GM23338 (cell line): ENCODE measurements around the gene NKAIN2. TPM values are rescaled to one million over a fixed set of nuclear protein-coding genes. Genes with fewer than 3 reads are reported as not detected.

Source experiments
- ATAC-seq: fragments of 200-7000 bp; cut with Tn5 transposase; 3 replicates; pipeline ENCODE4 v1.9.1; 2020
- DNase-seq: peaks from one replicate; pipeline ENCODE4 v3.0.0-alpha.2; 2015; ENCODE audit warnings: low spot score
- H2AFZ ChIP-seq: fragments of 200-600 bp; sonication (generic); 2 replicates; pipeline ENCODE4 v1.8.0; 2016; ENCODE audit warnings: antibody characterized with exemption, mild to moderate bottlenecking, moderate library complexity
- H3F3A ChIP-seq: fragments of 200-600 bp; sonication (generic); replicated peaks from 2 replicates; pipeline ENCODE4 v1.8.0; 2017; ENCODE audit warnings: antibody characterized with exemption, mixed run types, low read depth
- H3K27ac ChIP-seq: fragments of 200-600 bp; sonication (generic); 2 replicates; pipeline ENCODE4 v1.6.1; 2016; ENCODE audit warnings: low read depth
- H3K27me3 ChIP-seq: fragments of 200-600 bp; sonication (generic); 2 replicates; pipeline ENCODE4 v1.8.0; 2016; ENCODE audit warnings: mild to moderate bottlenecking, mixed run types, moderate library complexity; ENCODE audit not compliant: insufficient read depth
- H3K36me3 ChIP-seq: fragments of 200-600 bp; sonication (generic); 2 replicates; pipeline ENCODE4 v1.8.0; 2016; ENCODE audit warnings: mild to moderate bottlenecking; ENCODE audit not compliant: insufficient read depth
- H3K4me1 ChIP-seq: fragments of 200-600 bp; sonication (generic); 2 replicates; pipeline ENCODE4 v1.8.0; 2016; ENCODE audit warnings: mild to moderate bottlenecking, moderate library complexity; ENCODE audit not compliant: insufficient read depth
- H3K4me2 ChIP-seq: fragments of 200-600 bp; sonication (generic); 2 replicates; pipeline ENCODE4 v1.7.1; 2017; ENCODE audit warnings: mixed run types
- H3K4me3 ChIP-seq: fragments of 200-600 bp; sonication (generic); 2 replicates; pipeline ENCODE4 v1.6.1; 2016; ENCODE audit warnings: mixed run types
- H3K79me2 ChIP-seq: fragments of 200-600 bp; sonication (generic); replicated peaks from 2 replicates; pipeline ENCODE4 v1.8.0; 2017; ENCODE audit warnings: mild to moderate bottlenecking; ENCODE audit not compliant: insufficient read depth
- H3K9me2 ChIP-seq: fragments of 200-600 bp; sonication (generic); 2 replicates; pipeline ENCODE4 v1.8.0; 2017; ENCODE audit not compliant: insufficient read depth
- H4K20me1 ChIP-seq: fragments of 200-600 bp; sonication (generic); replicated peaks from 2 replicates; pipeline ENCODE4 v1.8.0; 2017; ENCODE audit warnings: mild to moderate bottlenecking; ENCODE audit not compliant: insufficient read depth
- H3K27ac Mint-ChIP-seq: 2 replicates; pipeline ENCODE4 v1.8.0; 2020; ENCODE audit warnings: inconsistent platforms, mild to moderate bottlenecking, moderate library complexity, mixed read lengths
- H3K27me3 Mint-ChIP-seq: 3 replicates; pipeline ENCODE4 v1.8.0; 2022; ENCODE audit warnings: low read depth, mild to moderate bottlenecking, moderate library complexity, mixed read lengths, inconsistent platforms; ENCODE audit not compliant: insufficient read depth, poor library complexity
- H3K36me3 Mint-ChIP-seq: 3 replicates; pipeline ENCODE4 v1.8.0; 2021; ENCODE audit warnings: low read depth, mild to moderate bottlenecking, inconsistent platforms, moderate library complexity, mixed read lengths
- H3K4me1 Mint-ChIP-seq: 3 replicates; pipeline ENCODE4 v1.8.0; 2020; ENCODE audit warnings: mild to moderate bottlenecking, inconsistent platforms, mixed read lengths
- H3K4me3 Mint-ChIP-seq: 3 replicates; pipeline ENCODE4 v1.8.0; 2021; ENCODE audit warnings: moderate library complexity, mild to moderate bottlenecking, inconsistent platforms, mixed read lengths
- H3K9me3 Mint-ChIP-seq: 3 replicates; pipeline ENCODE4 v1.8.0; 2020; ENCODE audit warnings: moderate library complexity, mild to moderate bottlenecking, inconsistent platforms, mixed read lengths
- CREB1 ChIP-seq: fragments of 250-450 bp; sonication (Bioruptor Pico); IDR thresholded peaks from 2 replicates; pipeline ENCODE4 v1.5.0; 2020; ENCODE audit warnings: low read depth, mild to moderate bottlenecking, moderate library complexity
- JUNB ChIP-seq: IDR thresholded peaks from one replicate; pipeline ENCODE4 v1.6.1; 2016; ENCODE audit warnings: antibody characterized with exemption; ENCODE audit not compliant: unreplicated experiment
- POLR2AphosphoS5 ChIP-seq: IDR thresholded peaks from 2 replicates; pipeline ENCODE4 v1.6.1; 2016; ENCODE audit warnings: antibody characterized with exemption, low read depth
- REST ChIP-seq: IDR thresholded peaks from one replicate; pipeline ENCODE4 v1.6.1; 2018; ENCODE audit warnings: antibody characterized with exemption; ENCODE audit not compliant: unreplicated experiment
- STAT1 ChIP-seq: IDR thresholded peaks from one replicate; pipeline ENCODE4 v1.6.1; 2016; ENCODE audit warnings: antibody characterized with exemption; ENCODE audit not compliant: unreplicated experiment
- ZNF114 ChIP-seq: fragments of 250-450 bp; sonication (Bioruptor Pico); IDR thresholded peaks from 2 replicates; pipeline ENCODE4 v1.5.0; 2020; ENCODE audit warnings: mild to moderate bottlenecking, moderate library complexity
- polyA plus RNA-seq: library from polyadenylated mRNA; unstranded; fragments of >200 nt; fragmentation: Nextera tagmentation; extraction: Ambion mirVana; gene quantifications from 2 replicates; pipeline ENCODE4 v1.2.1, GENCODE V29; 2016
- total RNA-seq: library from RNA; depleted of rRNA; stranded (reverse); fragments of >200 nt; shearing (Covaris generic); gene quantifications from 2 replicates; pipeline ENCODE4 v1.2.3, GENCODE V29; 2014
- TF ChIP-seq, protein P1 (sequence below), 2 experiments: fragments of 200-600 bp in 1 of 2; sonication (generic) in 1 of 2; conservative IDR thresholded peaks; 2 replicates each; pipeline versions ENCODE4 v1.5.1 to v1.6.1; 2016 to 2017; ENCODE audit warnings: antibody characterized with exemption in 2 of 2, low read depth in 2 of 2, mild to moderate bottlenecking in 2 of 2, moderate library complexity in 1 of 2
- TF ChIP-seq, protein P2 (sequence below): fragments of 250-450 bp; sonication (Bioruptor Pico); IDR thresholded peaks from 2 replicates; pipeline ENCODE4 v1.5.0; 2020; ENCODE audit warnings: mild to moderate bottlenecking, moderate library complexity
- TF ChIP-seq, protein P3 (sequence below): IDR thresholded peaks from 2 replicates; pipeline ENCODE4 v1.6.1; 2016; ENCODE audit warnings: antibody characterized with exemption

NKAIN2 gene
- total and polyA plus RNA-seq, 2 experiments from 2014 or later: 0.39 to 1.1 TPM

DNA sequence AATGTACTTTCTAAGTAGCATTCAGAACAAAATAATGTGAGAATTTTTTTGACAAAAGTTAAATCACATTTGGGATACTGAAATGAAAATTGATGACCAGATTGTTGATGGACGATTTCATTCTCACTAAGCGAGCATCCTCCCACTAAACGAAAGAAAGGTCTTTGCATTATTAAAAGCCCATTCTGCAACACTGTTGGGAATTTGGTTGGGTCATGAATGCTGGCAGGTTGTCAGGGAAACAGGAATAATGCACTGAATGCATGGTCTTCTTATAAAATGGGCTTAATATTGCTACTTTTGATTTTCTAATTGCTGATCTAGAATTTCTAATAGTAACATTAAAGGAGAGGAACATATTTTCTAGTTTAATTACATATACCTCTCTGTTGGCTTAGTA is 229.8 kb downstream of the NKAIN2 start (continued):
- TF ChIP-seq, protein P1, sequence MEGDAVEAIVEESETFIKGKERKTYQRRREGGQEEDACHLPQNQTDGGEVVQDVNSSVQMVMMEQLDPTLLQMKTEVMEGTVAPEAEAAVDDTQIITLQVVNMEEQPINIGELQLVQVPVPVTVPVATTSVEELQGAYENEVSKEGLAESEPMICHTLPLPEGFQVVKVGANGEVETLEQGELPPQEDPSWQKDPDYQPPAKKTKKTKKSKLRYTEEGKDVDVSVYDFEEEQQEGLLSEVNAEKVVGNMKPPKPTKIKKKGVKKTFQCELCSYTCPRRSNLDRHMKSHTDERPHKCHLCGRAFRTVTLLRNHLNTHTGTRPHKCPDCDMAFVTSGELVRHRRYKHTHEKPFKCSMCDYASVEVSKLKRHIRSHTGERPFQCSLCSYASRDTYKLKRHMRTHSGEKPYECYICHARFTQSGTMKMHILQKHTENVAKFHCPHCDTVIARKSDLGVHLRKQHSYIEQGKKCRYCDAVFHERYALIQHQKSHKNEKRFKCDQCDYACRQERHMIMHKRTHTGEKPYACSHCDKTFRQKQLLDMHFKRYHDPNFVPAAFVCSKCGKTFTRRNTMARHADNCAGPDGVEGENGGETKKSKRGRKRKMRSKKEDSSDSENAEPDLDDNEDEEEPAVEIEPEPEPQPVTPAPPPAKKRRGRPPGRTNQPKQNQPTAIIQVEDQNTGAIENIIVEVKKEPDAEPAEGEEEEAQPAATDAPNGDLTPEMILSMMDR (conservative IDR thresholded peaks at IDR 0.05; ENCODE audit: low read depth in 2 of 2): no peak
- TF ChIP-seq POLR2AphosphoS5: no peak
- no peak for TF ChIP-seq JUNB
- no peak for TF ChIP-seq CREB1
- TF ChIP-seq ZNF114 (CRISPR knock-in tag): no peak
- no peak for TF ChIP-seq REST

GRCh38 chr6:124036384-124036783 is 232.7 kb downstream of the NKAIN2 start:
- Histone ChIP-seq H3K4me2 (no peak overlapping the region), H3K27me3 (no peaks in the 10 kb centered on the region), H3K36me3 (no peaks in the 10 kb centered on the region), H3K4me1 (no peaks in the 10 kb centered on the region), H3K79me2 (no peaks in the 10 kb centered on the region), H3F3A (no peaks in the 10 kb centered on the region), H2AFZ (no peak overlapping the region), H3K9me2 (no peaks in the 10 kb centered on the region), H3K27ac (no peak overlapping the region), H4K20me1 (no peaks in the 10 kb centered on the region), H3K4me3 (no peak overlapping the region)
- no peak overlapping the region for H3K27ac Mint-ChIP-seq
- no peaks in the 10 kb centered on the region for H3K36me3 Mint-ChIP-seq
- H3K4me1 Mint-ChIP-seq: no peaks in the 10 kb centered on the region; the same call in 2 of the 3 replicates
- DNase-seq: no peak
- ATAC-seq: no peak
- no peak overlapping the region for H3K4me3 Mint-ChIP-seq
- H3K27me3 Mint-ChIP-seq: no peaks in the 10 kb centered on the region
- no peaks in the 10 kb centered on the region for H3K9me3 Mint-ChIP-seq
- TF ChIP-seq ZNF114 (CRISPR knock-in tag) (no peak), STAT1 (no peak), REST (no peak), POLR2AphosphoS5 (no peak)
- TF ChIP-seq, protein P2, sequence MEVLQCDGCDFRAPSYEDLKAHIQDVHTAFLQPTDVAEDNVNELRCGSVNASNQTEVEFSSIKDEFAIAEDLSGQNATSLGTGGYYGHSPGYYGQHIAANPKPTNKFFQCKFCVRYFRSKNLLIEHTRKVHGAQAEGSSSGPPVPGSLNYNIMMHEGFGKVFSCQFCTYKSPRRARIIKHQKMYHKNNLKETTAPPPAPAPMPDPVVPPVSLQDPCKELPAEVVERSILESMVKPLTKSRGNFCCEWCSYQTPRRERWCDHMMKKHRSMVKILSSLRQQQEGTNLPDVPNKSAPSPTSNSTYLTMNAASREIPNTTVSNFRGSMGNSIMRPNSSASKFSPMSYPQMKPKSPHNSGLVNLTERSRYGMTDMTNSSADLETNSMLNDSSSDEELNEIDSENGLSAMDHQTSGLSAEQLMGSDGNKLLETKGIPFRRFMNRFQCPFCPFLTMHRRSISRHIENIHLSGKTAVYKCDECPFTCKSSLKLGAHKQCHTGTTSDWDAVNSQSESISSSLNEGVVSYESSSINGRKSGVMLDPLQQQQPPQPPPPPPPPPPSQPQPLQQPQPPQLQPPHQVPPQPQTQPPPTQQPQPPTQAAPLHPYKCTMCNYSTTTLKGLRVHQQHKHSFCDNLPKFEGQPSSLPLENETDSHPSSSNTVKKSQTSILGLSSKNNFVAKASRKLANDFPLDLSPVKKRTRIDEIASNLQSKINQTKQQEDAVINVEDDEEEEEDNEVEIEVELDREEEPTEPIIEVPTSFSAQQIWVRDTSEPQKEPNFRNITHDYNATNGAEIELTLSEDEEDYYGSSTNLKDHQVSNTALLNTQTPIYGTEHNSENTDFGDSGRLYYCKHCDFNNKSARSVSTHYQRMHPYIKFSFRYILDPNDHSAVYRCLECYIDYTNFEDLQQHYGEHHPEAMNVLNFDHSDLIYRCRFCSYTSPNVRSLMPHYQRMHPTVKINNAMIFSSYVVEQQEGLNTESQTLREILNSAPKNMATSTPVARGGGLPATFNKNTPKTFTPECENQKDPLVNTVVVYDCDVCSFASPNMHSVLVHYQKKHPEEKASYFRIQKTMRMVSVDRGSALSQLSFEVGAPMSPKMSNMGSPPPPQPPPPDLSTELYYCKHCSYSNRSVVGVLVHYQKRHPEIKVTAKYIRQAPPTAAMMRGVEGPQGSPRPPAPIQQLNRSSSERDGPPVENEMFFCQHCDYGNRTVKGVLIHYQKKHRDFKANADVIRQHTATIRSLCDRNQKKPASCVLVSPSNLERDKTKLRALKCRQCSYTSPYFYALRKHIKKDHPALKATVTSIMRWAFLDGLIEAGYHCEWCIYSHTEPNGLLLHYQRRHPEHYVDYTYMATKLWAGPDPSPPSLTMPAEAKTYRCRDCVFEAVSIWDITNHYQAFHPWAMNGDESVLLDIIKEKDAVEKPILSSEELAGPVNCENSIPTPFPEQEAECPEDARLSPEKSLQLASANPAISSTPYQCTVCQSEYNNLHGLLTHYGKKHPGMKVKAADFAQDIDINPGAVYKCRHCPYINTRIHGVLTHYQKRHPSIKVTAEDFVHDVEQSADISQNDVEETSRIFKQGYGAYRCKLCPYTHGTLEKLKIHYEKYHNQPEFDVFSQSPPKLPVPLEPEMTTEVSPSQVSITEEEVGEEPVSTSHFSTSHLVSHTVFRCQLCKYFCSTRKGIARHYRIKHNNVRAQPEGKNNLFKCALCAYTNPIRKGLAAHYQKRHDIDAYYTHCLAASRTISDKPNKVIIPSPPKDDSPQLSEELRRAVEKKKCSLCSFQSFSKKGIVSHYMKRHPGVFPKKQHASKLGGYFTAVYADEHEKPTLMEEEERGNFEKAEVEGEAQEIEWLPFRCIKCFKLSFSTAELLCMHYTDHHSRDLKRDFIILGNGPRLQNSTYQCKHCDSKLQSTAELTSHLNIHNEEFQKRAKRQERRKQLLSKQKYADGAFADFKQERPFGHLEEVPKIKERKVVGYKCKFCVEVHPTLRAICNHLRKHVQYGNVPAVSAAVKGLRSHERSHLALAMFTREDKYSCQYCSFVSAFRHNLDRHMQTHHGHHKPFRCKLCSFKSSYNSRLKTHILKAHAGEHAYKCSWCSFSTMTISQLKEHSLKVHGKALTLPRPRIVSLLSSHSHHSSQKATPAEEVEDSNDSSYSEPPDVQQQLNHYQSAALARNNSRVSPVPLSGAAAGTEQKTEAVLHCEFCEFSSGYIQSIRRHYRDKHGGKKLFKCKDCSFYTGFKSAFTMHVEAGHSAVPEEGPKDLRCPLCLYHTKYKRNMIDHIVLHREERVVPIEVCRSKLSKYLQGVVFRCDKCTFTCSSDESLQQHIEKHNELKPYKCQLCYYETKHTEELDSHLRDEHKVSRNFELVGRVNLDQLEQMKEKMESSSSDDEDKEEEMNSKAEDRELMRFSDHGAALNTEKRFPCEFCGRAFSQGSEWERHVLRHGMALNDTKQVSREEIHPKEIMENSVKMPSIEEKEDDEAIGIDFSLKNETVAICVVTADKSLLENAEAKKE: no peak
- TF ChIP-seq, protein P3, sequence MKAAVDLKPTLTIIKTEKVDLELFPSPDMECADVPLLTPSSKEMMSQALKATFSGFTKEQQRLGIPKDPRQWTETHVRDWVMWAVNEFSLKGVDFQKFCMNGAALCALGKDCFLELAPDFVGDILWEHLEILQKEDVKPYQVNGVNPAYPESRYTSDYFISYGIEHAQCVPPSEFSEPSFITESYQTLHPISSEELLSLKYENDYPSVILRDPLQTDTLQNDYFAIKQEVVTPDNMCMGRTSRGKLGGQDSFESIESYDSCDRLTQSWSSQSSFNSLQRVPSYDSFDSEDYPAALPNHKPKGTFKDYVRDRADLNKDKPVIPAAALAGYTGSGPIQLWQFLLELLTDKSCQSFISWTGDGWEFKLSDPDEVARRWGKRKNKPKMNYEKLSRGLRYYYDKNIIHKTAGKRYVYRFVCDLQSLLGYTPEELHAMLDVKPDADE: no peak
